ENCODE measurements around the gene ACCS. TPM values are rescaled to one million over a fixed set of nuclear protein-coding genes. Genes with fewer than 3 reads are reported as not detected.

Gene ACCS
- total and polyA plus RNA-seq, 9 of the 15 experiments (the other 6 are each of a cell fraction or from before 2014, with no cell fraction given), result 4.2 to 25.9 (median 16.3) TPM

GRCh38 chr11:44065841-44066731 is at the start of gene ACCS (continued):
- TF ChIP-seq SP1 (CRISPR knock-in tag; IDR thresholded peaks at IDR 0.05) (peak; percentile 85), DMBX1 (CRISPR knock-in tag; IDR thresholded peaks at IDR 0.05; ENCODE audit: borderline replicate concordance) (no peak), CTBP1 (IDR thresholded peaks at IDR 0.05; ENCODE audit: borderline replicate concordance) (peak; percentile 89), ZNF133 (CRISPR knock-in tag; IDR thresholded peaks at IDR 0.05) (no peak), ARHGAP35 (IDR thresholded peaks at IDR 0.05; ENCODE audit: partially characterized antibody) (peak; percentile 75), NFE2L1 (tag; IDR thresholded peaks at IDR 0.05; ENCODE audit: borderline replicate concordance, low read depth) (no peak), ZNF518B (CRISPR knock-in tag; IDR thresholded peaks at IDR 0.05) (no peak), HDAC6 (IDR thresholded peaks at IDR 0.05; ENCODE audit: low read depth, low read length) (no peak), DPF2 (IDR thresholded peaks at IDR 0.05) (peak; percentile 63), SRF (CRISPR knock-in tag; IDR thresholded peaks at IDR 0.05) (peak in 1 of 2 experiments; percentile 61; a peak in 2 of 4 replicates)
- TF ChIP-seq, protein P1, sequence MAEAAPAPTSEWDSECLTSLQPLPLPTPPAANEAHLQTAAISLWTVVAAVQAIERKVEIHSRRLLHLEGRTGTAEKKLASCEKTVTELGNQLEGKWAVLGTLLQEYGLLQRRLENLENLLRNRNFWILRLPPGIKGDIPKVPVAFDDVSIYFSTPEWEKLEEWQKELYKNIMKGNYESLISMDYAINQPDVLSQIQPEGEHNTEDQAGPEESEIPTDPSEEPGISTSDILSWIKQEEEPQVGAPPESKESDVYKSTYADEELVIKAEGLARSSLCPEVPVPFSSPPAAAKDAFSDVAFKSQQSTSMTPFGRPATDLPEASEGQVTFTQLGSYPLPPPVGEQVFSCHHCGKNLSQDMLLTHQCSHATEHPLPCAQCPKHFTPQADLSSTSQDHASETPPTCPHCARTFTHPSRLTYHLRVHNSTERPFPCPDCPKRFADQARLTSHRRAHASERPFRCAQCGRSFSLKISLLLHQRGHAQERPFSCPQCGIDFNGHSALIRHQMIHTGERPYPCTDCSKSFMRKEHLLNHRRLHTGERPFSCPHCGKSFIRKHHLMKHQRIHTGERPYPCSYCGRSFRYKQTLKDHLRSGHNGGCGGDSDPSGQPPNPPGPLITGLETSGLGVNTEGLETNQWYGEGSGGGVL (CRISPR knock-in tag; IDR thresholded peaks at IDR 0.05), result no peak
- TF ChIP-seq, protein P2, sequence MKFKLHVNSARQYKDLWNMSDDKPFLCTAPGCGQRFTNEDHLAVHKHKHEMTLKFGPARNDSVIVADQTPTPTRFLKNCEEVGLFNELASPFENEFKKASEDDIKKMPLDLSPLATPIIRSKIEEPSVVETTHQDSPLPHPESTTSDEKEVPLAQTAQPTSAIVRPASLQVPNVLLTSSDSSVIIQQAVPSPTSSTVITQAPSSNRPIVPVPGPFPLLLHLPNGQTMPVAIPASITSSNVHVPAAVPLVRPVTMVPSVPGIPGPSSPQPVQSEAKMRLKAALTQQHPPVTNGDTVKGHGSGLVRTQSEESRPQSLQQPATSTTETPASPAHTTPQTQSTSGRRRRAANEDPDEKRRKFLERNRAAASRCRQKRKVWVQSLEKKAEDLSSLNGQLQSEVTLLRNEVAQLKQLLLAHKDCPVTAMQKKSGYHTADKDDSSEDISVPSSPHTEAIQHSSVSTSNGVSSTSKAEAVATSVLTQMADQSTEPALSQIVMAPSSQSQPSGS (CRISPR knock-in tag; IDR thresholded peaks at IDR 0.05), result no peak
- TF ChIP-seq, protein P3, sequence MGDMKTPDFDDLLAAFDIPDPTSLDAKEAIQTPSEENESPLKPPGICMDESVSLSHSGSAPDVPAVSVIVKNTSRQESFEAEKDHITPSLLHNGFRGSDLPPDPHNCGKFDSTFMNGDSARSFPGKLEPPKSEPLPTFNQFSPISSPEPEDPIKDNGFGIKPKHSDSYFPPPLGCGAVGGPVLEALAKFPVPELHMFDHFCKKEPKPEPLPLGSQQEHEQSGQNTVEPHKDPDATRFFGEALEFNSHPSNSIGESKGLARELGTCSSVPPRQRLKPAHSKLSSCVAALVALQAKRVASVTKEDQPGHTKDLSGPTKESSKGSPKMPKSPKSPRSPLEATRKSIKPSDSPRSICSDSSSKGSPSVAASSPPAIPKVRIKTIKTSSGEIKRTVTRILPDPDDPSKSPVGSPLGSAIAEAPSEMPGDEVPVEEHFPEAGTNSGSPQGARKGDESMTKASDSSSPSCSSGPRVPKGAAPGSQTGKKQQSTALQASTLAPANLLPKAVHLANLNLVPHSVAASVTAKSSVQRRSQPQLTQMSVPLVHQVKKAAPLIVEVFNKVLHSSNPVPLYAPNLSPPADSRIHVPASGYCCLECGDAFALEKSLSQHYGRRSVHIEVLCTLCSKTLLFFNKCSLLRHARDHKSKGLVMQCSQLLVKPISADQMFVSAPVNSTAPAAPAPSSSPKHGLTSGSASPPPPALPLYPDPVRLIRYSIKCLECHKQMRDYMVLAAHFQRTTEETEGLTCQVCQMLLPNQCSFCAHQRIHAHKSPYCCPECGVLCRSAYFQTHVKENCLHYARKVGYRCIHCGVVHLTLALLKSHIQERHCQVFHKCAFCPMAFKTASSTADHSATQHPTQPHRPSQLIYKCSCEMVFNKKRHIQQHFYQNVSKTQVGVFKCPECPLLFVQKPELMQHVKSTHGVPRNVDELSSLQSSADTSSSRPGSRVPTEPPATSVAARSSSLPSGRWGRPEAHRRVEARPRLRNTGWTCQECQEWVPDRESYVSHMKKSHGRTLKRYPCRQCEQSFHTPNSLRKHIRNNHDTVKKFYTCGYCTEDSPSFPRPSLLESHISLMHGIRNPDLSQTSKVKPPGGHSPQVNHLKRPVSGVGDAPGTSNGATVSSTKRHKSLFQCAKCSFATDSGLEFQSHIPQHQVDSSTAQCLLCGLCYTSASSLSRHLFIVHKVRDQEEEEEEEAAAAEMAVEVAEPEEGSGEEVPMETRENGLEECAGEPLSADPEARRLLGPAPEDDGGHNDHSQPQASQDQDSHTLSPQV (IDR thresholded peaks at IDR 0.05), result peak; percentile 90
